ENCODE results near the gene ADSS2.

Gene ADSS2

DNA sequence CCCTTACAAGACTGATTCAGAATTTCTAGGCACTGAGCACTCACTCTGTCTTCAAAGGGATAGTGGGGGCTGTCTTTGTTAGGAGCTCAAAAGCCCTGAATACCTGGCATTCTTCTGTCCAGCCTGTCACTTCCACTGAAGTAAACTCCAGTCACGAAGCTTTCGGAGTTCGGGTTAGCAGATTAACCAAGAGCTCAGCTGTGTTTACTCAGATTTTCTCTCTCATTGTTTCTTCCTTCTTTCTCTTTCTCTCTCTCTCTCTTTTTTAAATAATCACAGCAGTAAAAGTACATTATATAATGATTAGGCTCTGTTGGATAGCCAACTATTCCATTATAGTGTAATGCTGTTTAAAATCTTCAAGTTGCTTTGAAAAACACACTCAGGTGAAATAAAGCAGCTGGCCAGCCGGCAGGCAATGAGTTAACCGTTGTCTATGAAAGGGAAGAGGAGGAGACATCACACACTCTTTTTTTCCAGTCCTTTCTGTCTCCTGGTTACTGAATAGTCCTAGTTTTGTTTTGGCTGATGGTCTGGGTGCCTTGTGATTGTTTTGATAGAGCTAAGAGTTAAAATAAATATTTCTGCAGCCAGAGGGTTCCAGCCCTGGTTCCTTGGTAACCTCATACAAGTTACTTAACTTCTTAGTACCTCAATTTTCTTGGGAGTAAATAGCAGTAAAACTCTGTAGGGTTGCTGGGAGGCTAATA, 89.8 kb downstream of the ADSS2 start:
- peak; percentile 36 for DNase-seq (ENCODE audit: low read depth)
- peak overlapping the region; percentile 0 for H3K4me3 ChIP-seq (ENCODE audit: low read depth, low read length)
- TF ChIP-seq, protein P1, sequence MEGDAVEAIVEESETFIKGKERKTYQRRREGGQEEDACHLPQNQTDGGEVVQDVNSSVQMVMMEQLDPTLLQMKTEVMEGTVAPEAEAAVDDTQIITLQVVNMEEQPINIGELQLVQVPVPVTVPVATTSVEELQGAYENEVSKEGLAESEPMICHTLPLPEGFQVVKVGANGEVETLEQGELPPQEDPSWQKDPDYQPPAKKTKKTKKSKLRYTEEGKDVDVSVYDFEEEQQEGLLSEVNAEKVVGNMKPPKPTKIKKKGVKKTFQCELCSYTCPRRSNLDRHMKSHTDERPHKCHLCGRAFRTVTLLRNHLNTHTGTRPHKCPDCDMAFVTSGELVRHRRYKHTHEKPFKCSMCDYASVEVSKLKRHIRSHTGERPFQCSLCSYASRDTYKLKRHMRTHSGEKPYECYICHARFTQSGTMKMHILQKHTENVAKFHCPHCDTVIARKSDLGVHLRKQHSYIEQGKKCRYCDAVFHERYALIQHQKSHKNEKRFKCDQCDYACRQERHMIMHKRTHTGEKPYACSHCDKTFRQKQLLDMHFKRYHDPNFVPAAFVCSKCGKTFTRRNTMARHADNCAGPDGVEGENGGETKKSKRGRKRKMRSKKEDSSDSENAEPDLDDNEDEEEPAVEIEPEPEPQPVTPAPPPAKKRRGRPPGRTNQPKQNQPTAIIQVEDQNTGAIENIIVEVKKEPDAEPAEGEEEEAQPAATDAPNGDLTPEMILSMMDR (IDR thresholded peaks at IDR 0.05; ENCODE audit: low read depth, low read length, missing control alignments): no peak
- in situ Hi-C loops (cut with HindIII; ENCODE audit: low sequenced_read_pairs): no loop called here

All from astrocyte of the cerebellum (primary cell).